RPMI7951 (cell line): ENCODE data around the gene EEIG1. TPM values are rescaled to one million over a fixed set of nuclear protein-coding genes. Genes with fewer than 3 reads are reported as not detected.

Experiments
- DNase-seq: peaks from one replicate; pipeline ENCODE4 v3.0.0-alpha.2; 2012; ENCODE audit warnings: low read depth
- total RNA-seq: library from RNA; depleted of rRNA; stranded (reverse); fragments of >200 nt; shearing (Covaris generic); gene quantifications from 2 replicates; pipeline ENCODE4 v1.2.3, GENCODE V29; 2014

The EEIG1 gene
- total RNA-seq, 1 experiment from 2014 or later = 5.4 TPM

DNA sequence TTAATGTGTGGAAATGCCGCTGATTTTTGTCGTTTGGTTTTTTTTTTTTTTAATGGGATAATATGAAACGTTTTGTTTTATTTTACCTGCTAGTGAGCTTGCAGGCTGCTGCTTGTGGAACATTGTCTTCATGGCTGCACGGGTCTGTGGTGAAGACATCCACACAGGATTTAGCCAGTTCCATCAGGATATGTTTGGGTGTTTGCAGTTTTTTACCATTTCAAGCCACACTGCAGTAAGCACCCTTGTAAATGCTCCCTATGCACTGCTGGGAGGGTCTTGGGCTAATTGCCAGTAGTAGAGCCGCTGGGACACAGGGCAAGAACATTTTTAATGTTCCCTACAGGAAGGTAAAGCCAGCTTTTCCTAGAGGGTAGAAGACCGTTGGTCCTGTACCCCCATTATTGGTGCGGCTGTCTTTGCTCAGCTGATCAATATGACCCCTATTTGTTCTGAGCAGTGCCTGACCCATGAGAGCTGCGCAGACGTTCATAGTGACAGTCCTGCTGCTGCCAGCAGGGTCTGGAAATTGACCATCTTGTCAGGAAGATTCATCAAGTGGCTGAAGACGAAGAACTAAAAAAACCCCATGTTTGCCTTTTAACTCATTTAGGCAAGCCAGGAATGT is 20.5 kb upstream of the EEIG1 start:
- no peak for DNase-seq

DNA sequence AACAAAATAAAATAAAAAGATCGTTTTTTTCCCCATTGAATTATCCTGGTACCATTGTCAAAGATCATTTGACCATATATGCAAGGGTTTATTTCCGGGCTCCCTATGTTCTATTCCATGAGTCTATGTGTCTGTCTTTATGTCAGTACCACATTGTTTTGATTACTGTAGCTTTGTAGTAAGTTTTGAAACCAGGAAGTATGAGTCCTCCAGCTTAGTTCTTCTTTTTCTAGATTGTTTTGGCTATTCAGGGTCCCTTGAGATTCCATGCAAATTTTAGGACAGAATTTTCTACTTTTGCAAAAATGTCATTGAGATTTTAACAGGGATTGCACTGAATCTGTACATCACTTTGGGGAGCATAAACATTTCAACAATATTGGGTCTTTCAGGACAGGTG is 18.7 kb upstream of the EEIG1 start:
- DNase-seq = no peak

DNA sequence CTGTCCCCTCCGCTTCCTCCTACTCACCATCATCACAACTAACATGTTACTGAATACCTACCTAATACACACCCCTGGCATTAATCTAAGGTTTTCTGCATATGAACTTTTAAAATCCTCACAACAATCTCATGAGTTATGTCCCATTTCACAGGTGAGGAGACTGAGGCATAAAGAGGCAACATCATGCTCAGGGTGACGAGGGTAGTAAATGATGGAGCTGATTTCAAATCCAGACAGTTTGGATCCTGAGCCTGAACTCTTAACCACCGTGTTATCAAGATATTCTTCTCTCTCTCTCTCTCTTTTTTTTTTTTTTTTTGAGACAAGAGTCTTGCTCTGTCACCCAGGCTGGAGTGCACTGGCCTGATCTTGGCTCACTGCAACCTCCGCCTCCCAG is 12.9 kb upstream of the EEIG1 start:
- DNase-seq = no peak

DNA sequence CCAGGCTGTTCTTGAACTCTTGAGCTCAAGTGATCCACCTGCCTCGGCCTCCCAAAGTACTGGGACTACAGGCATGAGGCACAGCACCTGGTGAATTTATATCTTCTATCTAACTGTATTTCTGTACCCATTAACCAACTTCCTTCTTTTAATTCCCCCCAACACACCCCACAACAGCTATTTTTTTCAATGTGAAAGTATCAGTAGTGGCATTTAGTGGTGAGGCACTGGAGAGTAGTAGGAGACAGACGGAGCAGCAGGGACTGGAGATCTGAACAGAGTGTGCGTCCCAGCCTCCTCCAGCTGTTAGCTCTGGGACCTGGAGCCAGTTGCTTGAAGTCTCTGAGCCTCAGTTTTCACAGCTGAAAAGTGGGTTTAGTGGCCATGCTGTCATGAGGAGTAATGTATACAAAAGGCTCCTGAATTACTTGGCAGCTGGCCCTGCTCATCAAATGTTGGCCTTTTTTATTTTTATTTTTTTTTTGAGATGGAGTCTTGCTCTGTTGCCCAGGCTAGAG is 11.0 kb upstream of the EEIG1 start:
- DNase-seq = no peak

DNA sequence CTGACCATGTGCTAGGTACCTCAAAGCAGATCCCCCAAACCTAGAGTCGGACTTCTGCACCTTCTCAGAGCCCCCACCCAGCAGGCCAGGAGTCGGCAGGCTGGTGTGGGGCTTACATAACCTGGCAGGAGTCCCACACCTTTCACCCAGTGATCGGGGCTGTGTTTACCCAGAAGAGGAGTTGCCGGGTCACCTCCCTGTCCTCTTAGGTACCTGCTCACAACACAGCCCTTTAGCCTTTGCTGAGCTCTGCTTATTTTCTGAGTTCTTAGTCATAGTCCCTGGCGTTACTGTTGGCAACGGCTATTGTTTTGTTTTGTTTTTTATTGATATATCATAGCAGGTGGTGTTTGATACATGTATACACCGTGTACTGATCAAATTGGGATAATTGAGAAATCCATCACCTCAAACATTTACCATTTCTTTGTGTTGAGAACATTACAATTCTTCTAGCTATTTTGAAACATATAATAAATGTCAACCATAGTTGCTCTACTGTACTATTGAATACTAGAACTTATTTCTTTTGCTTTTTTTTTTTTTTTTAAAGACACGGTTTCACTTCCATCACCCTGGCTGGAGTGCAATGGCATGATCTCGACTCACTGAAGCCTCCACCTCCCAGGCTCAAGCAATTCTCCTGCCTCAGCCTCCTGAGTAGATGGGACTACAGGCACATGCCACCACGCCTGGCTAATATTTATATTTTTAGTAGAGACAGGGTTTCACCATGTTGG is 10.4 kb upstream of the EEIG1 start:
- DNase-seq = no peak

DNA sequence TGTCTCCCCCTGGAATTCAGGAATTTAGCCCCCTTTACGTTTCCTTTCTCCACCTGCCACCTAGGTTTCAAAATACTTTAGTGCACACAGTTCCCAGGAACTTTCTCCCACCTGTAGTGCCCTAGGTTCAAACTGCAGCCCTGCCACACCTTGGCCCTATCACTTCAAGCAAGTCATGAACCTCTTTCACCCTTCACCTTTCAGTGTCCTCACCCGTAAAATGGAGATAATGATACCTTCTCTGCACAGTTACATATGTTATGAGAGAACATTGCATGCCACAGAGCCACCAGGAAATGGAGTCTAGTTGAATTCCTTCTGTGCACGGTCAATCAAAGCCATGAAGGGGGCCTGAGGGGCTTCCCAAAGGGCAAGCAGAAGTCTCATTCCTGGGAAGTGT is 9.8 kb upstream of the EEIG1 start:
- DNase-seq = no peak

DNA sequence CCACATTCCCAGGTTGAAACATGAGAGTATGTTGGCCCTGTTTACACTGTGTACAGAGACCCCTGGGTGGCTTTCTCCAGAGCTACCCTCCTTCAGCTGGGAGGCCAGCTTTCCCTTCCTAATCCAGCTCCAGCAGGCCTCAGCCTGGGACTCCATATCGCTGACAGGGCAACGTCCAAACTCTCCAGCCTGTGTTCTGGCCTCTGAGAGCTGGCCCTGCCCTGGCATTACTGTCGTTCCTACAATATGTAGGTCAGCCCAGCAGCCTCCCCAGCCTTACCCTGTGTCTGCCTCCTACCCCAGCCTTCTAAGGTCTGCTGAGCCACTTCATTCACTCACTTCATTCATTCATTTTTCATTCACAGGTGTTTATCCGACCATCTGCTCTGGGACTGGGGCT is 8.3 kb upstream of the EEIG1 start:
- DNase-seq = no peak

DNA sequence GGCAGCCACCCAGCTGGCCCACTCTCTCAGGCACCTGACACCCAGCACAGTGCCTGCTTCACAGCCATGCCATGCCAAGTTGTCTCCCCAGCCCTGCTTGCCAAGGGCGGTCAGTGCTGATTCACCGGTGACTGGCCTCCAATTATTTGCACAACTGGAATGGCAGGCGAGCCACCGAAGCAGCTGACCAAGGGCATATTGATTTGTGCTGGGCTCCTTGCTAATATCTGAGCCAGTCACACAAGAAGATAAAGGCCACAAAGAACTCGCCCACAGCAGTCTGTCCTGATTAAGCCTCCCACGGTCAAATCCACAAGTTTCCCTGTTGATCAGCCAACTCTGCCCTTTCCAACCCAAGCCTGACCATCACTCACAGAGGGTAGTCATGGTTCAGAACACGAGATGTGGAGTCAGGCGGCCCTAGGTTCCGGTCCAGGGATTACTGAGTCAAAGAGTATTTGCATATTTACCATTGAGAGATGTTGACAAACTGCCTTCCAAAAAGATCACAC is 6.4 kb upstream of the EEIG1 start:
- peak; percentile 78 for DNase-seq

DNA sequence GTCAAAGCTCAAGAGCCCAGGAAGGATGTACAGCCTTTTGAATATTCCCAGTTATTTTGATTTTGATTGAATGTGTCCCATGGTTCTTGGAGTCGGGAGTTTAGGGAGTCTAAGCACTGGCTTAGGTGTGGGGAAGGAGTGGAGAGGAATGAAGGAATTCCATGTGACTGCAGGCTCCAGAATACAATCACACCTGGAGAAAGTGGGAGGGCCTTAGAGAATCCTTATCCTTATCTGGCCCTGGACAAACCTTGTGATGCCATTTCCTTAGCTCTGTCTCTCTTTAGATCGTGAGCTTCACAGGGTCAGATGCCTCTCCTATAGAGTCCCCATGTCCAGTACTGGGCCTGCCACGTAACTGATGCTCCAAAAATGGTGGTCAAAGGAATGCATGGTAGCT is 4.2 kb upstream of the EEIG1 start:
- no peak for DNase-seq

DNA sequence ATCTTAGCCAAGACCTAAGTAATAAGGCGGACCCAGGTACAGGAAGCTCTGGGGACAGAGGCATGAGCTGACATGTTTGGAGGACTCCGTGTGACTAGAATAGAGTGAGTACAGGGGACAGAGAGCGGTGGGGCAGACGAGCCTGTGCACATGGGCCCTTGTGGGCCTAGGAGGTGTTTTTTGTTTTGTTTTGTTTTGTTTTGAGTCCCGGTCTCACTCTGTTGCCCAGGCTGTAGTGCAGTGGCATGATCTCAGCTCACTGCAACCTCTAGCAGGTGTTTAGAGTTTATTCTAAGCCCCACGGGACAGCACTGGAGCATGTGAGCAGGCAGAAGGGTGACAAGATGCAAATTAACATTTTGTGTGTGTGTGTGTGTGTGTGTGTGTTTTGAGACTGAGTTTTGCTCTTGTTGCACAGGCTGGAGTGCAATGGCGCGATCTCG is 3.1 kb upstream of the EEIG1 start:
- no peak for DNase-seq

DNA sequence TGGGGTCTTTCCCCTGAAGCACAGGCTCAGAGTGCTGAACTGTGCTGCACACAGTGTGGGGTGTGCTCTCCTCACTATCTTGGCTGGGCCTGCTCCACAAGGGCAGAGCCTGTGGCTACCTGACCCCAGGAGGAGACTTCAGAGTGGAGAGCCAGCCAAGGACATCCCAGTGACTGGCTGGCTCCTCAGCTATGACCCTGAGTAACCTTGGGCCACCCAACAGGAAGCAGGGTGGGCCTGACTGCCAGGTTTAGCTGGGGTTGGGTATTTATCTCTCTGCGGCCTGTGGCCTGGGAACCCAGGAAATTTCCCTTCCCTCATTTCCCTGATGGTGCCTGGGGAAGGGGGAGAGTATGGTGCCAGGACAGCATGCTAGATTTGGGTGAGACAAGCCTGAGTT is 2.1 kb upstream of the EEIG1 start:
- DNase-seq = no peak

DNA sequence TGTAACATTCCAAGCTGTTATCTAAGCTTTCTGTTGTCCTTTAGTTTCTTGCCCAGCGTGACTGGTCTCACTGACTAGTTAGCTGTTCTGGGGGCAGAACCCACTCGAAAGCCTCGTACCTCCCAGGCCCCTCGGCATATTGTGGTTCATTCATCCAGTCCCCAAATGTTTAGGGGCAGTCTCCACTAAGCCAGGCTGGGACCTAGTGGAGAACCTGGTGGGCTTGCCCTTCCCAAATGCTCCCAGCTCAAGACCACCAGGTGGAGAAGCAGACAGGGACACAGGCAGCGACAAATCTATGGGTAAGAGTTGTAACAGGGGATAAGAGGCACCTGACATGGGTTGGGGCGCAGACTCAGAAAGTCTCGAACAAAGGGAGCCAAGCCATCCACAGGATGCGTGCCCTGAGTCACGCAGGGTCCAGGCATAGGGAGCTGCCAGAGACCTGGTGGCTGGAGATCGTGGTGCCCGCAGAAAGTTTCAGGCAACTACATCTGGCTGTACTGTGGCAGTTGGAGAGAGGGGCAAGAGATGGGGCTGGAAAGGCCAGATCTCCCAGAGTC is 851 bp upstream of the EEIG1 start:
- no peak for DNase-seq

DNA sequence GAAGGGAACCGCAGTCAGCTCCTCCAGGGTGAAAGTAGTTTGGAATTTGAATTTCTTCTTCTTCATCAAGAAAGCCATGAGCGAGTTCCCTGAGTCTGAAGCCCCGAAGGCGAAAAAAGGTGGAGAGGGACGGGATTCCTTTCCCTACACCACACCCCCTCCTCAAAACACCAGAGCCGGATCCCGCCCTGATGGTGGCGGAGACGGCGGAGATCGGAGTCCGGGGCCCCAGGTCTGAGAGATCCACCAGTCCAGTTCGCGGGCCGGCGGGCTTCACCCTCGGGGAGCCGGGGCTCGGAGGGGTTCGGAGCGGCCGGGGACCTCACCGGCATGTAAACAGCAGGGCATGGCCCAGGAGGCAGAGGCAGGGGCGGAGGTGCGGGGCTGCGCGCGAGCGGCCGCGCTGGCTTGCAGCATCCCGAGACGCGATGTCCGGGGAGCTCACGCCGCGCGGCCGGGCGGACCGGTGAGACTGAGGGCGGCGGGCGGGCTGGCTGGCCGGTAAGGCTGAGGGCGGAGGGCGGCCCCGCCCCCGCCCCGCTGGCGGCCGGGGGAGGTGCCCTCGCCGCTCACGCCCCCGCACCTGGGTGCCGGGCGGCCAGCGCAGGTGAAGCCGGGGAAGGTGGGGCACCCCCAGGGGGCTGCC is 606 bp downstream of the EEIG1 start:
- DNase-seq = no peak

DNA sequence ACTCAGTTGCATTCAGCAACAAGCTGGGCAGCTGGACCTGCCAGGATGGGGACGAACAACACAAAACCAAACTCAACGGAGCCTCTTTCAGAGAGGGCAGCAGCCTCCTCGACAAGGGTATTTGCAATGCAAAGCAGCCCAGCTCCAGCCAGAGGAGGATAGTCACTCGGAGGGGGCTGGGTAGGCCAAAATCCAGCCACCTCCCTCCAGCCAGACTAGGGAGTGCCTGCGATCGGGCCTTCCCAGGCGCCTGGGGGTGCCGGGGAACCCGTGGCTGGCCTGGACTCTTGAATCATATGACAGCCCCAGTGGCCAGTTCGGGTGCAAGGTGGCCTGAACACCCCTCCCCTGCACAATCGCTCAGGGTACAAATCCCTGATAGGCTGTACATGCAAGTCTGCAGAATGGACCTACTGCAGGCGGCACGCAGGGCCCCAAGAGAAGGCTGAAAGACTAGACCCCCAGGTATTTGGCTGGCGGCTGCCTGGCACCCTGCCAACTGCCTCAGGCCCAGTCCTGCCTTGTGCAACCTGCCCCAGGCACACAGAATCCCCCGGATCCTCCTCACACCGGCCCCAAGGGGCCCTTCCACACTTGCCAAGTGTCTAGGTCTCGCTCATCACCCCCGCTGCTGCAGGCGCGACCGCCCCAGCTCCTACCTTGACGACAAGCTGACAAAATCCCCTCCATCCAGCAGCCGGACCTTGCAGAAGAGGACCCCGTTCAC is 1.3 kb downstream of the EEIG1 start:
- peak; percentile 47 for DNase-seq

DNA sequence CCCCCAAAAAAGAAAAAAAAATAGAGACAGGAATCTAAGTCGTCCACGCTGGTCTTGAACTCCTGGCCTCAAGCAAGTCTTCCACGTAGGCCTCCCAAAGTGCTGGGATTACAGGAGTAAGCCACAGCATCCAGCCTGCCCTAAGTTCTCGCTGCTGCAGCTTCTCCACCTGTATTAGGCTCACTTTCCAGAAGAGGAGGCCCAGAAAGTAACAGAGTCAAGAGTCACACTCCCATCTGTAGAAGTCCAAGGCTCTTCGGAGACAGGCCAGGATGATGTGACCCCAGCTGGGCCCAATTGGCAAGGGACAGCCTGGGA is 1.8 kb downstream of the EEIG1 start:
- no peak for DNase-seq

DNA sequence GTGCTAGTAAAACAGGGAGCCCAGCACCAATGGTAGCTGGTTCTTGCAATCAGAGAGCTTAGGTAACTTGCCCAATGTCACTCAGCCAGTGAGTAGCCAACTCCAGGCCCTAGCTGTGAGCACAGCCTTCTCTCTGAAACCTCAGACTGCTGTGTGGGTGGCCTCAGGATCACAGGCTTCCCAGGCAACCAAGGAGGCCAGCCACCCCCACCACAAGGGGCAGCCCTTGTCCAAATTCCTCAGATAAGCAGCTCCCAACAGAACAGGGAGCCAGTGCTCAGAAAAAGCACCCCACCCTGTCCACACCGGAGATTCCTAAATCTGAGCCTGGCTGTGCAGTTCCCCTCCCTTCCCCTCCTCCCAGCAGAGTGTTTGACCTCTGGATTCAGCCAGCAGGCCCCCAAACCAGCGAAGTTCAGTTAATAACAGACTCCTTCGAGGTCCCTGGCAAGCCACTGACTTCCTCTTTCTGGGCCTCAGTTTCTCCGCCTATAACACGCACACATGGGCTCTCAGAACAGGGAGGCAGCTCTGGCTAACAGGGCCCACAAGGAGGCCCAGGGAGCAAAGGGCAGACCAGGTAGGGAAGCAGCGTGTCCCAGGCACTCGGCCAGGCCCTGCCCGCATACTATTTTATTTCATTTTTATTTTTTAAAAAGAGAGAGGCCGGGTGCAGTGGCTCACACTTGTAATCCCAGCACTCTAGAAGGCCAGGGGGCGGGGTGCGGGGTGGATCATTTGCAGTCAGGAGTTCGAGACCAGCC is 2.7 kb downstream of the EEIG1 start:
- peak; percentile 59 for DNase-seq

DNA sequence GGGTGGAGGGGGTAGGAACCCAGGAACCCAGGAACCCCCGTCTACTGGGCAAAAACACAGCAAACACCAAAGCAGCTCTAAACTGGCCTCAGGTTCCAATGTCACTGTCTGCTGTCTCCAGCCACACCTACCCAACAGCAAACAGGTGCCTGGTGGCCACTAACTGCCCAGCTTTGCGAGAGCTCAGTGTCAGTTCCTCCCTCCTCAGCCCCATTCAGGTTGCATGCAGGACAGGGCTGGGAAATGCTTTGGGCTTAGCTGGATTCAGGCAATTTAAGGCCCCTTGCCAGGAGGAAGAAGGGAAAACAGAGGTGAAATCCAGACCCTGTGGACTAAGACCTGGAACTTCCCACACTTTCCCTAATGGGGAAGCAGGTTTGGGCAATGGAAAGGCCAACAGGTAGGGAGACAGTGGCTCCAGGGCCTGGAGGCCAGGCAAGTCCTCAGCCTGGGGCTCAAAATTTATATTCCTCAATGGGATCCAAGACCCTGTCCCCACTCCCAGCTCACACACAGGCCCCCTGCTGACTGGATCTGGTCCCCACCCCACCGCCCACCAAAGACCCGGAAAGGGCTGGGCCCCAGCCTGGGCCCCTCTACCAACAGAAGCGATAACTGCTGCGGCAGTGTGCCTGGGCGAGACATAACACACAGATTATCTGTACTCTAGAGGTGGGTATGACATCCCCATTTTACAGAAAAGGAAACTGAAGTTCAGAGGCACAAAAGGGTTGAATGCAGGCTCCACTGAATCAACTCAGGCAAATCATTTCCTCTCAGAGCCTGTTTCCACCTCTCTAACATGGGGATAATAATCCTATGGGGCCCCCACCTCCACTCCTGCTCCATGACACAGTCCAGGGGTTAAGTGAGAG is 3.5 kb downstream of the EEIG1 start:
- DNase-seq = no peak

DNA sequence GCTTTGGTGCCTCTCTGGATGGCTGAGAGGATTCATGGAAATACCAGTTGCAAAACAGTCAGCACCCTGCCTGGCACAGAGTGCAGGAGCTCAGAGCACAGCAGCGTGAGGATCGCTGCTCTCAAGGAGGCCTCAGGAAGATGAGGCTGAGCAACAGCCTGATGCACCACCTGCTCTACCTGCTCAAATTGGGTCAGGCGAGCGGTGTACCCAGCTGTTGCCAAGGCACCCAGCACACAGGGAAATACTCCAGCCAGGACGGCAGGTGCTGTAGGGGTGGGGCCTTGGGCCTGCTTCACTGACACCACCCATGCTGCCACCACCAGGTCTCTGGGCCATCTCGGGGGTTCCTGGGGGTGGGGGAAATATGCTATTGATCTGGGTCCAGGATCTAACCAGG is 4.3 kb downstream of the EEIG1 start:
- no peak for DNase-seq

DNA sequence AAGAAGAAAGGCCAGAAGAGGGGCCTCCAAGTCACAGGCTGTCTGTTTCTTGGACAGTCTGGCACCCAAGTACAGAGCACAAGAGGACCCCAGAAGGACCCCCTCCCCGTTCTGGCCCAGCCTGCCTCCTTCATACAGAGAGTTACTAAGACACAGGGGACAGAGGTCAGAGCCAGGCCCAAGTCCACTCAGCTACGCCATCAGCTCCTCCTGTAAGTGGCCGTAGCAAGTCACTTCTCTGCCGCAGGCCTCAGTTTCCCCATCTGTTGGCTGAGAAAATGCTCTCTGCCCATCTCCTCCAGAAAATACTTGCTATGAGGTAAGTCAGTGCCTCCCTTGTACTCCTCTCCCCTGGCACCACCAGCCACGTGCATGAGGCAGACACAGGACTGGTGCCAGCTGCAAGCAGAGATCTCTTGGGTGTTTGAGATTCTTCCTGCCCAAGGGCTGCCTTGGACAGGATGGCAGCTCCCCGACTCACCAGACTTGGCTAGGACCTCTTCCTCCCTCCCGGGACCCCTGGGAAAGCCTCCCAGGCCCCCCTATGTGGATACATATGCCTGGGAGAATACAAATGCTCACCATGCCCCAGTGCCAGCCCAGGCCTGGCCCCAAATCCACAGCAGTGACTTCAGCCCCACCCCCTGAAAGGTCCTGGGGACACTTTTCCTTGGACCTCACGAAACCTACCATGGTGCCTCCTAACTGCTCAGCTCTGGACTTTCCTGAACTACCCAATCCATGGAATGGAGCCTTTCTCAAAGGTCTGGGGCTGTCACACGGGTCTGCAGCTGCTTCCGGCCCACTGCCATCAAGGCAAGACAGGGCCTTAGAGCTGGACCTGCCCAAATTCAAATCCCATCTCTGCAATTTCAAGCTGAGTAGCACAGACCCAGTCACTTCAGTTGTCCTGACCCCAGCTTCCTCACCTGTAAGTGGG is 5.1 kb downstream of the EEIG1 start:
- DNase-seq = no peak
